GM12801 (cell line): ENCODE data around the gene NEGR1.

Source experiments
- CTCF ChIP-seq: IDR thresholded peaks from one replicate; pipeline ENCODE4 v1.5.1; 2011; ENCODE audit warnings: control low read depth; ENCODE audit not compliant: insufficient read length; ENCODE audit errors: extremely low read depth

NEGR1 gene

GRCh38 chr1:72064196-72065075 lies 217.9 kb downstream of the NEGR1 start:
- TF ChIP-seq CTCF = no peak

- no peak for TF ChIP-seq CTCF
Measured at GRCh38 chr1:72063364-72064044, 218.8 kb downstream of the NEGR1 start.

GRCh38 chr1:72062584-72062983 lies 219.8 kb downstream of the NEGR1 start:
- no peak for TF ChIP-seq CTCF

- TF ChIP-seq CTCF = no peak
Measured at GRCh38 chr1:72060466-72061245, 221.7 kb downstream of the NEGR1 start.

- no peak for TF ChIP-seq CTCF
Measured at GRCh38 chr1:72056516-72056915, 225.8 kb downstream of the NEGR1 start.

GRCh38 chr1:72051538-72051937 lies 230.8 kb downstream of the NEGR1 start:
- TF ChIP-seq CTCF = no peak

- TF ChIP-seq CTCF = no peak
Measured at GRCh38 chr1:72050551-72050950, 231.8 kb downstream of the NEGR1 start.
